Nephron (organoid): Measurements from ENCODE around the gene RASSF10.

Experiments
- H3K27ac Mint-ChIP-seq, 3 experiments: 2 replicates each; pipeline ENCODE4 v1.8.0; 2020; ENCODE audit warnings: mixed read lengths in 3 of 3, mild to moderate bottlenecking in 2 of 3, moderate library complexity in 1 of 3
- H3K27me3 Mint-ChIP-seq: 2 replicates; pipeline ENCODE4 v1.8.0; 2021; ENCODE audit warnings: low read depth, mild to moderate bottlenecking, moderate library complexity, mixed read lengths
- H3K36me3 Mint-ChIP-seq: 2 replicates; pipeline ENCODE4 v1.8.0; 2020; ENCODE audit warnings: low read depth, mixed read lengths
- H3K4me1 Mint-ChIP-seq: 2 replicates; pipeline ENCODE4 v1.8.0; 2020; ENCODE audit warnings: mixed read lengths
- H3K4me3 Mint-ChIP-seq, 3 experiments: 2 replicates each; pipeline ENCODE4 v1.8.0; 2020; ENCODE audit warnings: mild to moderate bottlenecking in 3 of 3, mixed read lengths in 3 of 3, moderate library complexity in 2 of 3
- H3K9me3 Mint-ChIP-seq: 2 replicates; pipeline ENCODE4 v1.8.0; 2020; ENCODE audit warnings: mixed read lengths
- TF ChIP-seq, protein P1 (sequence below), 3 experiments: fragments of 200-600 bp; sonication (generic); IDR thresholded peaks; one replicate each; pipeline ENCODE4 v1.5.0; 2021; ENCODE audit warnings: antibody characterized with exemption in 3 of 3; ENCODE audit not compliant: unreplicated experiment in 3 of 3

The RASSF10 gene

DNA sequence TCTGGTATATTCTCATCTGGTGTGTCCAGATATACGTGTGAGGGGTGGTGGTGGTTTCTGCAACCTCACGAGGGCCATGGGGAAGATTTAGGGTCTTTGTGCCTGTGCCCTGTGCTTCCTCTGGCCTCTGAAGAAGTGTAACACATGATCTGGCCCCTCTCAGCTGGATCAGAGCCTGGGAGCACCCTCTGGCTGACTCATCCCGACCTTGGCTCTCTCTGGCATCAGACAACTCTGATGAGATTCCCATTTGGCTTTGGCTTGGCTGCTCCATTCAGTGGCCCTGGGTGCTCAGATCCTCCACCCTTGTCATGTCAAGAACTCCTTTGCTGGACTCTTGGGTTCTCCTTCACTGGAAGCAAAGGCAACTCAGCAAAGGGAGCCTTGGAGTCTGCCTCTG lies 45.2 kb downstream of the RASSF10 start:
- H3K9me3 Mint-ChIP-seq = peaks cover 9% of the 10 kb centered on the region
- H3K27ac Mint-ChIP-seq = no peak overlapping the region
- TF ChIP-seq, protein P1, sequence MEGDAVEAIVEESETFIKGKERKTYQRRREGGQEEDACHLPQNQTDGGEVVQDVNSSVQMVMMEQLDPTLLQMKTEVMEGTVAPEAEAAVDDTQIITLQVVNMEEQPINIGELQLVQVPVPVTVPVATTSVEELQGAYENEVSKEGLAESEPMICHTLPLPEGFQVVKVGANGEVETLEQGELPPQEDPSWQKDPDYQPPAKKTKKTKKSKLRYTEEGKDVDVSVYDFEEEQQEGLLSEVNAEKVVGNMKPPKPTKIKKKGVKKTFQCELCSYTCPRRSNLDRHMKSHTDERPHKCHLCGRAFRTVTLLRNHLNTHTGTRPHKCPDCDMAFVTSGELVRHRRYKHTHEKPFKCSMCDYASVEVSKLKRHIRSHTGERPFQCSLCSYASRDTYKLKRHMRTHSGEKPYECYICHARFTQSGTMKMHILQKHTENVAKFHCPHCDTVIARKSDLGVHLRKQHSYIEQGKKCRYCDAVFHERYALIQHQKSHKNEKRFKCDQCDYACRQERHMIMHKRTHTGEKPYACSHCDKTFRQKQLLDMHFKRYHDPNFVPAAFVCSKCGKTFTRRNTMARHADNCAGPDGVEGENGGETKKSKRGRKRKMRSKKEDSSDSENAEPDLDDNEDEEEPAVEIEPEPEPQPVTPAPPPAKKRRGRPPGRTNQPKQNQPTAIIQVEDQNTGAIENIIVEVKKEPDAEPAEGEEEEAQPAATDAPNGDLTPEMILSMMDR (IDR thresholded peaks at IDR 0.05; ENCODE audit: unreplicated experiment in 3 of 3) = no peak
- H3K4me1 Mint-ChIP-seq = no peaks in the 10 kb centered on the region
- H3K4me3 Mint-ChIP-seq = no peak overlapping the region
- H3K27me3 Mint-ChIP-seq = no peaks in the 10 kb centered on the region
- H3K36me3 Mint-ChIP-seq = no peaks in the 10 kb centered on the region

DNA sequence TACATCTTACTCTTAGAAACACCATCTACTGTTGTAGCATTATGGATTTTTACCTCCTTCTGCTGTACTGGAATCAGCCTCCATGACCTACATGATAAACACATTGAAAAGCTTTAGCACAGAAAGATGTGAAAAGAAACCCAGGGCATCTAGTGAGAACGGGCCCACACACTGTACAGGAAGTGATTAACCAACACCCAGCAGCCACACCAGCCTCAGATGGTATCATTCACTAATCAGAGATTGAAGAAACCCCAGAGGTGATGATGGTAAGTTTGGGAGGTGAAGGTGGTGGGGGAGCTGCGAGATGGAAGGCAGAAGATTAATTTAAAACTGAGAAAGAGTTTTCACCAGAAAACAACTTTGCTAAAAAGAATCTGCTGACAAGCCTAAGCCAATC lies 46.1 kb downstream of the RASSF10 start:
- TF ChIP-seq, protein P1 (IDR thresholded peaks at IDR 0.05; ENCODE audit: unreplicated experiment in 3 of 3) = no peak
- peaks cover 3% of the 10 kb centered on the region for H3K9me3 Mint-ChIP-seq
- H3K27ac Mint-ChIP-seq = no peak overlapping the region
- no peaks in the 10 kb centered on the region for H3K36me3 Mint-ChIP-seq
- H3K4me3 Mint-ChIP-seq = no peak overlapping the region
- no peaks in the 10 kb centered on the region for H3K27me3 Mint-ChIP-seq
- H3K4me1 Mint-ChIP-seq = no peaks in the 10 kb centered on the region

DNA sequence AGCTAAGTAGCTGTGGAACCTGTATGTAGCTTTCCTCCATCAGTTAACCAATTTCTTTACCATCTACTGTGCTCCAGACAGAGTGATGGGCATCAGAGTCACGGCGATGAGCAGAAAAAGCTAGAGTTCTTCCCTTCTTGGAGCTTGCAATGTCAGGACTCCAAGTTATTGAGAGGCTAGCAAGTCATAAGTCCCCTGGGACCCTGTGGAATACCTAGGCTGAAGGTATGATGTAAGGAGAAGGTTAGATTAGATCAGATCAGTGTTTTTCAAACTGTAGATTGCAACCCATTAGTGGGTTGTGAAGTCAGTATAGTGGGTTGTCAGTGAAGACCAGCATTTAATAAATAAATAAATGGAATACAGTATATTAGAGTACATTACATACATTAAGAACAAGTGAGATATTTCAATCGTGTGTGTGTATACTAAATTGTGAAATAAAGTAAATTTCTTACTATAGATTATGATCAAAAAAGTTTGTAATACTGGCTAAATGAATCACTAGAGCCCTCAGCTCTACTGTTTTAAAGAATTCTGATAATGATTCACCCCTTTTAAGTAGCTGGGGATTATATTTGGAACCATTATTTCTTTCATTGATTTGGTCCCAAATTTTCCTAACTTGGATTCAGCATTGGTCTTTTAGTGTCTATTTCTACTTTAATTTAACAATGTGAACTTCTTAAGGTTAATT lies 52.3 kb downstream of the RASSF10 start:
- TF ChIP-seq, protein P1 (IDR thresholded peaks at IDR 0.05; ENCODE audit: unreplicated experiment in 3 of 3) = no peak
- H3K27ac Mint-ChIP-seq = no peak overlapping the region
- H3K27me3 Mint-ChIP-seq = peaks cover 3% of the 10 kb centered on the region
- peaks cover 2% of the 10 kb centered on the region for H3K9me3 Mint-ChIP-seq
- H3K4me3 Mint-ChIP-seq = no peak overlapping the region
- H3K4me1 Mint-ChIP-seq = no peaks in the 10 kb centered on the region
- H3K36me3 Mint-ChIP-seq = no peaks in the 10 kb centered on the region
